GM12891 (cell line): ENCODE data around the gene BNC2.

Experiments used
- PAX5 ChIP-seq: IDR thresholded peaks from 2 replicates; pipeline ENCODE4 v1.6.1; 2011; ENCODE audit warnings: low read length, moderate library complexity, mild to moderate bottlenecking; ENCODE audit not compliant: insufficient read depth, severe bottlenecking
- POLR2A ChIP-seq: IDR thresholded peaks from 2 replicates; pipeline ENCODE4 v1.6.1; 2011; ENCODE audit warnings: low read depth, low read length, control low read depth
- POLR2AphosphoS5 ChIP-seq: IDR thresholded peaks from 2 replicates; pipeline ENCODE4 v1.6.1; 2011; ENCODE audit warnings: low read depth, low read length, control low read depth
- TAF1 ChIP-seq: IDR thresholded peaks from 2 replicates; pipeline ENCODE4 v1.6.1; 2011; ENCODE audit warnings: low read depth, low read length, control low read depth

GRCh38 chr9:16622541-16622940 lies 247.9 kb downstream of the BNC2 start:
- TF ChIP-seq TAF1 (no peak), PAX5 (no peak), POLR2A (no peak), POLR2AphosphoS5 (no peak)
